Measurements from ENCODE around the gene DEK.

The DEK gene

GRCh38 chr6:18302561-18303439 is 38.5 kb upstream of the DEK start:
- no peak for TF ChIP-seq ZNF384 (IDR thresholded peaks at IDR 0.05)
- no peak for TF ChIP-seq FOXK2 (IDR thresholded peaks at IDR 0.05)
- TF ChIP-seq ELF4 (IDR thresholded peaks at IDR 0.05), result no peak
- TF ChIP-seq PKNOX1 (IDR thresholded peaks at IDR 0.05), result no peak
- TF ChIP-seq LEF1 (IDR thresholded peaks at IDR 0.05; ENCODE audit: borderline replicate concordance), result no peak
- no peak for TF ChIP-seq FOXA1 (IDR thresholded peaks at IDR 0.05)
- TF ChIP-seq TARDBP (IDR thresholded peaks at IDR 0.05), result no peak
- no peak for TF ChIP-seq L3MBTL2 (conservative IDR thresholded peaks at IDR 0.05)
- no peak for TF ChIP-seq ARNT (IDR thresholded peaks at IDR 0.05)
- no peak for TF ChIP-seq NFRKB (IDR thresholded peaks at IDR 0.05)
- no peak for TF ChIP-seq SUZ12 (IDR thresholded peaks at IDR 0.05)
- no peak for TF ChIP-seq HDGF (IDR thresholded peaks at IDR 0.05; ENCODE audit: borderline replicate concordance)
- POLR2A ChIA-PET, result interaction anchor here (1.1 kb wide), 1 partner anchor 38 kb away, joined by 3 read pairs; the partner anchor contains the start of gene DEK
- no peak for DNase-seq (ENCODE audit: extremely low spot score)
- CTCF ChIA-PET, result interaction anchor here (0.7 to 0.9 kb wide), 2 partner anchors 136 to 734 kb away, joined by 4 to 5 read pairs; no protein-coding TSS in a partner anchor

DNA sequence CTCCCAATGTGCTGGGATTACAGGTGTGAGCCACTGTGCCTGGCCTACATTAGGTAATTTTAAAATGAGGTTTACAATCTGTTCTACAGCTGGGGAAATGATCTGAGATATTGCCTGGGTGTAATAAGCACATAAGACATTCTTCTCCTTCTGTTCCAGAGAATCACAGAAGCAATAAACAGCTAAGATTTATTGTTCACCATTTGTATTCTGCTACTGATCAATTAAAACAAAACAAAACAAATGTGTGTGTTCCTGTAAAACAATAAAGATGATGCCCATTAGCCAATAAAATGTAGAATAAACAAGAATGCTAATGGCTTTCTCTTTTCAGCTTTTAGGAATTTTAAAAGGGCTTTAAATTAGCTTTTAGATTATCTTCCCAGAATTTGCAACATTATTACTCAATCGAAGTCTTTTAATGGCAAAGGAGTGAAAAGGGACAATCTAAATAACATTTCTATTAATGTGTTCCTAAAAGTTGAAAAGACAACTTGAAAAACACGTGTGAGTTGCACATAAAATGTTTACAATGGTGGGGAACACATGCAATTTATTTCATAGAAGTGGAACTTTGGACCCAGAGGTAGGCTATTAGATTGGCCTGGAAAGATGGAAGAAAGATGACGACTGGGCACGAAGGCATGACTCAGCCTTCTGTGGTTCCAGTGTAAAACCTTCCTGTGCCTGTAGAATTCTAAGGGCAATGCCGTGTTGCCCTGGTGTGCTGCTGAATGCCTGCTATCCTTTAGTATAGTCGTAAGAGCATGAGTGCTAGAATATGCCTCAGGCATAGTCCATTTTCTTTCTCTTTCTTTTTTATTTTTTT is 29.0 kb upstream of the DEK start:
- POLR2A ChIA-PET, result no interaction called here
- no peak for DNase-seq (ENCODE audit: extremely low spot score)
- TF ChIP-seq FOXM1 (IDR thresholded peaks at IDR 0.05; ENCODE audit: borderline replicate concordance), result no peak
- CTCF ChIA-PET, result no interaction called here

GRCh38 chr6:18289283-18289682 is 25.0 kb upstream of the DEK start:
- POLR2A ChIA-PET, result no interaction called here
- TF ChIP-seq TARDBP (IDR thresholded peaks at IDR 0.05) (no peak), BHLHE40 (IDR thresholded peaks at IDR 0.05; ENCODE audit: borderline replicate concordance) (no peak), ELF4 (IDR thresholded peaks at IDR 0.05) (no peak), FOXM1 (IDR thresholded peaks at IDR 0.05; ENCODE audit: borderline replicate concordance) (no peak), PKNOX1 (IDR thresholded peaks at IDR 0.05) (no peak), LEF1 (IDR thresholded peaks at IDR 0.05; ENCODE audit: borderline replicate concordance) (no peak), ARNT (IDR thresholded peaks at IDR 0.05) (no peak), SP1 (IDR thresholded peaks at IDR 0.05) (no peak), FOXK2 (IDR thresholded peaks at IDR 0.05) (no peak), NFRKB (IDR thresholded peaks at IDR 0.05) (no peak), SUZ12 (IDR thresholded peaks at IDR 0.05) (no peak), HDGF (IDR thresholded peaks at IDR 0.05; ENCODE audit: borderline replicate concordance) (no peak), L3MBTL2 (conservative IDR thresholded peaks at IDR 0.05) (no peak), FOXA1 (IDR thresholded peaks at IDR 0.05) (no peak), CTBP1 (IDR thresholded peaks at IDR 0.05; ENCODE audit: borderline replicate concordance) (no peak), ZNF384 (IDR thresholded peaks at IDR 0.05) (no peak)
- DNase-seq (ENCODE audit: extremely low spot score), result no peak
- CTCF ChIA-PET, result no interaction called here

DNA sequence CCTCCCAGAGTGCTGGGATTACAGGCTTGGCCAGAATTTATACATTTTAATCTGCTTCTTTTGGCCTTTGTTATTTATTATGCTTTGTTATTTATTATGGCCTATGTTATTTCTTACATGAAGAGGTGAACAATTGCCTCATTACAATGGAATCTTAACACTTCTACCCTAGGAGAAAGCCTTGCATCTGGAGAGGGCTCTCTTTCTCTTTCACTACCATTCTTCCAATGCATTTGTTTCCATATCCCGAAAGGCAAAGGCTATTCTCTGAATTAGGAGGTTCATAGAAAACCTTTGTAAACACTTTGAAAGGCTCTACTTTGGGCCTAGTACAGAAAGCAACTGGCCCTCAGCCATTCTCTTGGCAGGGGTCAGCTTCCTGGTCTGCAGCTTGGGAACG is 19.9 kb upstream of the DEK start:
- TF ChIP-seq ARNT (IDR thresholded peaks at IDR 0.05) (no peak), CTBP1 (IDR thresholded peaks at IDR 0.05; ENCODE audit: borderline replicate concordance) (no peak), FOXA1 (IDR thresholded peaks at IDR 0.05) (no peak), SP1 (IDR thresholded peaks at IDR 0.05) (no peak), NFRKB (IDR thresholded peaks at IDR 0.05) (no peak), LEF1 (IDR thresholded peaks at IDR 0.05; ENCODE audit: borderline replicate concordance) (no peak), TARDBP (IDR thresholded peaks at IDR 0.05) (no peak), FOXM1 (IDR thresholded peaks at IDR 0.05; ENCODE audit: borderline replicate concordance) (no peak), HDGF (IDR thresholded peaks at IDR 0.05; ENCODE audit: borderline replicate concordance) (no peak), SUZ12 (IDR thresholded peaks at IDR 0.05) (no peak)
- CTCF ChIA-PET, result no interaction called here
- DNase-seq (ENCODE audit: extremely low spot score), result no peak
- POLR2A ChIA-PET, result no interaction called here

GRCh38 chr6:18281564-18281963 is 17.2 kb upstream of the DEK start:
- no peak for DNase-seq (ENCODE audit: extremely low spot score)
- TF ChIP-seq FOXM1 (IDR thresholded peaks at IDR 0.05; ENCODE audit: borderline replicate concordance), result no peak
- no peak for TF ChIP-seq ELF4 (IDR thresholded peaks at IDR 0.05)
- no peak for TF ChIP-seq SP1 (IDR thresholded peaks at IDR 0.05)
- no peak for TF ChIP-seq LEF1 (IDR thresholded peaks at IDR 0.05; ENCODE audit: borderline replicate concordance)
- no peak for TF ChIP-seq ZNF384 (IDR thresholded peaks at IDR 0.05)
- no peak for TF ChIP-seq ARNT (IDR thresholded peaks at IDR 0.05)
- CTCF ChIA-PET, result interaction anchor here (0.6 kb wide), 1 partner anchor 67 kb away, joined by 3 read pairs; no protein-coding TSS in a partner anchor
- POLR2A ChIA-PET, result no interaction called here

DNA sequence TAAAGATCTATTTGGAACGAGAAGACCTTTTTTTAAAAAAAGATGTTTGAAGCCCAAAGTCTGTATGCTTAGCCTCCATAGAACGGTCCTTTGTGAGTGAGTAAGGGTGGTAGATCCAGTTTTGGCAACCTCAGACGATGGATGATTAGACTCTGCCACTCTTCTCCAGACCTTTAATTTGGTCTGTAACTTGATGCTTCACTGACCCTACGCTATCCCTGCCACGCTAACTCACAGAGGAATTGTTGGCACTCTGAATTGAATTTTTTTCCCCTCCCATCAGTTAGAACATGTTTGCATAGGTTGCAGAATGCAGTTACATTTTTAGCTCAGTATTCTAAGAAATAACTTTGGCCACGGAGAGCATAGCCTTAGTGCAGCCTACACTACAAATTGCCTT is 15.8 kb upstream of the DEK start:
- POLR2A ChIA-PET, result no interaction called here
- CTCF ChIA-PET, result interaction anchor here (1.0 kb wide), 1 partner anchor 224 kb away, joined by 3 read pairs; no protein-coding TSS in a partner anchor
- DNase-seq (ENCODE audit: extremely low spot score), result peak; percentile 22
- TF ChIP-seq BHLHE40 (IDR thresholded peaks at IDR 0.05; ENCODE audit: borderline replicate concordance) (no peak), ARNT (IDR thresholded peaks at IDR 0.05) (no peak), NFRKB (IDR thresholded peaks at IDR 0.05) (no peak), PKNOX1 (IDR thresholded peaks at IDR 0.05) (peak; percentile 49; the same call in 1 of the 2 replicates), FOXA1 (IDR thresholded peaks at IDR 0.05) (no peak), L3MBTL2 (conservative IDR thresholded peaks at IDR 0.05) (no peak), FOXK2 (IDR thresholded peaks at IDR 0.05) (no peak)
